Measurements from ENCODE around the gene IFNGR1.
A peak's percentile ranks its signal among the peaks of the same experiment; 100 is the strongest.

The IFNGR1 gene

GRCh38 chr6:137218917-137219663 lies at the start of gene IFNGR1:
Gene IFNGR1, minus strand, starts transcription at chr6:137219385. Its CDS starts 58 bp downstream, at chr6:137219327.
- no peak for TF ChIP-seq CTCF (conservative IDR thresholded peaks at IDR 0.05; ENCODE audit: control insufficient read depth, insufficient read depth, low read depth, low read length)

GRCh38 chr6:137268911-137269310 lies 49.7 kb upstream of the IFNGR1 start:
- TF ChIP-seq CTCF (conservative IDR thresholded peaks at IDR 0.05; ENCODE audit: control insufficient read depth, insufficient read depth, low read depth, low read length): no peak
- DNase-seq (ENCODE audit: low read depth): no peak
- H3K4me3 ChIP-seq (ENCODE audit: control insufficient read depth, low read depth, low read length): no peak overlapping the region

More at GRCh38 chr6:137218917-137219663, at the start of gene IFNGR1:
- DNase-seq (ENCODE audit: low read depth): peak; percentile 88
- H3K4me3 ChIP-seq (ENCODE audit: control insufficient read depth, low read depth, low read length): peak within 1 kb of the TSS; percentile 96

GRCh38 chr6:137266309-137266586 lies 47.1 kb upstream of the IFNGR1 start:
- no peak for TF ChIP-seq CTCF (conservative IDR thresholded peaks at IDR 0.05; ENCODE audit: control insufficient read depth, insufficient read depth, low read depth, low read length)
- peak; percentile 48 for DNase-seq (ENCODE audit: low read depth)

GRCh38 chr6:137265561-137266308 lies 46.5 kb upstream of the IFNGR1 start:
- TF ChIP-seq CTCF (conservative IDR thresholded peaks at IDR 0.05; ENCODE audit: control insufficient read depth, insufficient read depth, low read depth, low read length): no peak
- DNase-seq (ENCODE audit: low read depth): no peak
- no peak overlapping the region for H3K4me3 ChIP-seq (ENCODE audit: control insufficient read depth, low read depth, low read length)

More at GRCh38 chr6:137266309-137266586, 47.1 kb upstream of the IFNGR1 start:
- no peak overlapping the region for H3K4me3 ChIP-seq (ENCODE audit: control insufficient read depth, low read depth, low read length)

- DNase-seq (ENCODE audit: low read depth): peak; percentile 61
- no peak for TF ChIP-seq CTCF (conservative IDR thresholded peaks at IDR 0.05; ENCODE audit: control insufficient read depth, insufficient read depth, low read depth, low read length)
- no peak overlapping the region for H3K4me3 ChIP-seq (ENCODE audit: control insufficient read depth, low read depth, low read length)
Measured at GRCh38 chr6:137264311-137265075, 45.3 kb upstream of the IFNGR1 start.

- no peak for TF ChIP-seq CTCF (conservative IDR thresholded peaks at IDR 0.05; ENCODE audit: control insufficient read depth, insufficient read depth, low read depth, low read length)
- DNase-seq (ENCODE audit: low read depth): peak; percentile 61
- H3K4me3 ChIP-seq (ENCODE audit: control insufficient read depth, low read depth, low read length): no peak overlapping the region
Measured at GRCh38 chr6:137261761-137262160, 42.6 kb upstream of the IFNGR1 start.
